ENCODE results near the gene LRCH3.

LRCH3 gene

DNA sequence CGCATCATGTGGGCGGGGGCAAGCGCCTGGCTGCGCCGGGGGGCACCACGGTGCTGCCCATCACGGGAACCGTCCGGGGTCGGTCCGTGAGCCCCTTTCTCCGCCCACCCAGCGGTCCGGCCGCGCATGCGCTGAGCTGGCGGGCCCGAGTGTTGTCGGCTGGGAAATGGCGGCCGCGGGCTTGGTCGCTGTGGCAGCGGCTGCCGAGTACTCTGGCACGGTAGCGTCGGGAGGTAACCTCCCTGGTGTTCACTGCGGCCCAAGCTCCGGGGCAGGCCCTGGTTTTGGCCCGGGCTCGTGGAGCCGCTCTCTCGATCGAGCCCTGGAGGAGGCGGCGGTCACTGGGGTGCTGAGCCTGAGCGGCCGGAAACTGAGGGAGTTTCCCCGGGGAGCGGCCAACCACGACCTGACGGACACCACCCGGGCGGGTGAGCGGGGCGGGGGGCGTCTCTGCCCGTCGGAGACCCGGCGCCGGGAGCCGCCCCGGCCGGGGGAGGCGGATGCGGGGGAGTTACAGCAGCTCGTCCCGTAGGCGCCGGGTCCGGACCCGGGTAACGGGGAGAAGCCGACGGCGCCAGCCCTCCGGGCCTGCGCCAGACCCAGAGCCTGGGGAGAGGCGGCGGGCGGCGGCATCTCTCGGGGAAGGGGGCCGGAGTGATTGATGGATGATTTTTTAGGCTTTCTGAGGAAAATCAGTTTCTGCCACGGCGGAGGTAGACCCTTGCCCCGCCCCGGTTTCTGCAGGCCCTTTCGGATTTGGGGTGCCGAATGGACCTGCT is at the start of gene LRCH3:
TSS of gene LRCH3 (plus strand) at position 142 of the 779 bp plus-strand sequence. CDS start at position 167, 25 bp downstream.
- DNase-seq (ENCODE audit: low spot score), result peak; percentile 95

GRCh38 chr3:197742787-197743186 is 48.3 kb upstream of the LRCH3 start:
- no peak for DNase-seq (ENCODE audit: low spot score)

GRCh38 chr3:197746209-197746608 is 44.8 kb upstream of the LRCH3 start:
- DNase-seq (ENCODE audit: low spot score), result no peak

- DNase-seq (ENCODE audit: low spot score), result no peak
Observed at GRCh38 chr3:197746801-197747237, 44.2 kb upstream of the LRCH3 start.

GRCh38 chr3:197748597-197749314 is 42.3 kb upstream of the LRCH3 start:
- no peak for DNase-seq (ENCODE audit: low spot score)

DNA sequence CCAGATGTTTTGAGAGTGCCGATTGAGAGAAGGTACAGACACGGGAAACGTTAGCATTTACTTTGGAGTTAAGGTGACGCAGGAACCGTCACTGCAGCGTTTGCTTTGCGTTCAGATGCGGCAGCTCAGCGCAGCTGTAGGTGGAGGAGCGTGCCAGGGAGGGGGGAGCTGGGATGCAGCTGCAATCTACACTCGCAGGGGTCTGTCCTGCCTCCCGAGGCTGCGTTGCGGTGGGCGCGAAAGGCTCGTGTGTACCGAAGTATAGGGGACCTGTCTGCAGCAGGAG is 41.8 kb upstream of the LRCH3 start:
- DNase-seq (ENCODE audit: low spot score), result peak; percentile 29

- peak; percentile 92 for DNase-seq (ENCODE audit: low spot score)
Observed at GRCh38 chr3:197749601-197750395, 41.3 kb upstream of the LRCH3 start, which contains the start of gene FYTTD1. Gene FYTTD1 (plus strand): TSS chr3:197749883. CDS start chr3:197749972, 89 bp downstream.

- peak; percentile 80 for DNase-seq (ENCODE audit: low spot score)
Observed at GRCh38 chr3:197750396-197750831, 40.6 kb upstream of the LRCH3 start.

DNA sequence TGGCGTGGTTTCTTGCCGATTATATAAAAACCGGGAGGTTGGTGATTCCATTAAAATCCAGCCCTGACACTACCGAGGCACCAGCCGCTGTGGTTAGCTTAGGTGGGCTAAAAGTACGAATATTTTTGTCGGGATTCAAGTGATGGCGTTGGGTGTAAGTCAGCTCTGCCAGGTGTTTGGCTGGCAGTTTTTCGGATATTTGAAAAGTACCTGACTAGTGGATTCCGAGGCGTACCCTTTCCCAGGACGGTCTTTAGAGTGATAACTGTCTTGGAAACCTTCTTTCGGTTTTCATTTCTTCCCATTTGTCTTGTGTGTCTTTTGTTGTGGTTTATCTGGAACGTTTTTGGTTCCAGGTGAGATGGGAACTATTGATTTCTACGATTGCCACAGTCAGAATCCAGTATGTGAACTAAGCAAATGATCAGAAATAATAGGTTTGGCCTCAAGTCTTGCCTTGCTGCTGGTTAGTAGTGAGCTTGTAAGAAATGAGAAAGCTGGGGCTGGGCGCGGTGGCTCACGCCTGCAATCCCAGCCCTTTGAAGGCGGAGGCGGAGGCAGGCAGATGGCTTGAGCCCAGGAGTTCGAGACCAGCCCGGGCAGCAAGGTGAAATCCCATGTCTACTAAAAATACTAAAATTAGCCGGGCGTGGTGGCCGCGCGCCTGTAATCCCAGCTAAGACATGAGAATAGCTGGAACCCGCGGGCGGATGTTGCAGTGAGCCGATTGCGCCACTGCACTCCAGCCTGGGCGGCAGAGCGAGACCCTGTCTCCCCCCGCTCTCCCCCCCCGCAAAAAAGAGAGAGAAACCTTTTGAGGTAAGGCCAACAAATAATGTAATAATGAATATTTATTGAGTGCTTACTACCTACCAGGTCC is 40.0 kb upstream of the LRCH3 start:
- no peak for DNase-seq (ENCODE audit: low spot score)

GRCh38 chr3:197752107-197752506 is 38.9 kb upstream of the LRCH3 start:
- no peak for DNase-seq (ENCODE audit: low spot score)

- DNase-seq (ENCODE audit: low spot score), result no peak
Observed at GRCh38 chr3:197753263-197753662, 37.8 kb upstream of the LRCH3 start.

DNA sequence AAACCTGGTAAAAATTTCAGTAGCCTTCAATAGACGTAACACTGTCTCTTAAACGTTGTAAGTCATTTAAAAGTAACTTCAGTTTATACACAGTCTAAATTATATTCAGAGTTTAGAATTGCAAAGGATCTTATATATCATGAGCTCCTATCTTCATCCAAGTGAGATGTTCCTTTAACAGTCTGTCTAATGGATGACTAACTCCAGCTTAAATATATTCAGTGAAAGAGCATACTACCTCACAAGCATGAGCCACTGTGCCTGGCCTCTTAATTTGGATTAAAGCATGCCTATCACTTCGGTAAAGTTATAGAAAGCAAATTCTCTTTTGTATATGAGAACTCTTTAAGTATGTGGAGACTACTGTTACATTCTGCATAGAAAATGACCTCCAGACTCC is 34.4 kb upstream of the LRCH3 start:
- no peak for DNase-seq (ENCODE audit: low spot score)

DNA sequence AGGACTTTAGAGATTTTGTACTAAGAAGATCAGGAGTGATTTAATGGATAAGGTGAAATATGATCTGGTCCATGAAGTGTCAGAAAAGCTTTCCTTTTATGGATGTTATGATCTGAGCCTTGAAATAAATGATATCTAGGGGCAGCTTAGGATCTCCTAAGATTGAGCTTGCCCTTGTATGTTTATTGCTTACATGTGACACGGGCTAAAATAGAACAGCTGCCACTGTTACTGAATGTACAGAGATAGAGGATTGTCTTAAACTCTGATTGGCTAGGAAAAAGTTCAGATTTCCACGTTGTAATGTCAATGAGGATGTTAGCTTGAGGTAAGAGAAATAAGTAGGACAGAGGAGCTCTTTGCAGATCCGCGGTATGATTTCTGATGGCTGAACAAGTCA is 32.5 kb upstream of the LRCH3 start:
- no peak for DNase-seq (ENCODE audit: low spot score)

DNA sequence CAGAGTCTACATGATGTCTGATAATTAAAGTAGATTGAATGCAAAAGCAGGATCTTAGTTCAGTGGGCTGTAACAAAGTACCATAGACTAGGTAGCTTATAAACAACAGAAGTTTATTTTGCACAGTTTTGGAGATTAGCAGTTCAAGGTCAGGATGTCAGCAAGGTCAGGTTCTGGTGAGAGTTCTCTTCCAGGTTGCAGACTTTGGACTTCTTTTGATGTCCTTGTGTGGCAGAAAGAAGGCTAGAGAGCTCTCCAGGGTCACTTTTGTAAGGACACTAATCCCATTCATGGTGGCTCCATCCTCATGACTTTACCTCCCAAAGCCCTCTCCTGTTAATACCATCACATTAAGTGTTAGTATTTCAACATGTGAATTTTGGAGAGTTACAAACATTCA is 29.3 kb upstream of the LRCH3 start:
- DNase-seq (ENCODE audit: low spot score), result no peak

GRCh38 chr3:197775317-197775716 is 15.7 kb upstream of the LRCH3 start:
- DNase-seq (ENCODE audit: low spot score), result no peak

- no peak for DNase-seq (ENCODE audit: low spot score)
Observed at GRCh38 chr3:197782230-197782629, 8.8 kb upstream of the LRCH3 start.

GRCh38 chr3:197784019-197784585 is 7.0 kb upstream of the LRCH3 start:
- DNase-seq (ENCODE audit: low spot score), result no peak

DNA sequence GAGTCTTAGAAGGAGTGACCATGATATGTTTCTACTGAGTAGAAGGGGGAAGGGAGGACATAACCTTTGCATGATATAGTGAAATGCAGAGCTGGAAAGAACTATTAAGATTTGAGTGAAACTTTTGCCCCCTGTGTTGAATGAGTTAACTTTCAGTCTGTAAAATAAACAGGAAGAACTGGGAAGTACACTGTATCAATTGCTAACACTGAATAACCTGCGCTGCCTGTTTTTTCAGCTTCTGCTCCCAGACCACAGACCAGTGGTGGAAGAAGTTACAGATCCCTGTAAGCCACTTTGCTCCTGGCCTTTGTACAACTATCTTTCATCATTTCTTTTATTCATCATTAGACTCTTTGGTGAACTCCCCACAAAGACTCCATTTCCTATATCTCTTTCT is 3.6 kb upstream of the LRCH3 start:
- no peak for DNase-seq (ENCODE audit: low spot score)

GRCh38 chr3:197789309-197789708 is 1.7 kb upstream of the LRCH3 start:
- DNase-seq (ENCODE audit: low spot score), result no peak

GRCh38 chr3:197790033-197790432 is 1.0 kb upstream of the LRCH3 start:
- DNase-seq (ENCODE audit: low spot score), result no peak
